HG03469 (cell line): ENCODE data around the gene ENPP6.
"Not testable (repeated sequence)": the region's sequence is repeated elsewhere in the genome, so short reads cannot be mapped to it uniquely, and the experiment has no call there.

ENCODE experiments used
- ATAC-seq: cut with Tn5 transposase; IDR thresholded peaks from one replicate; pipeline ENCODE4 v1.9.1; 2021; ENCODE audit warnings: mild to moderate bottlenecking, moderate library complexity, moderate number of reproducible peaks; ENCODE audit not compliant: unreplicated experiment

The ENPP6 gene

GRCh38 chr4:184237612-184238011 lies 19.9 kb upstream of the ENPP6 start:
- ATAC-seq: no peak

- no peak for ATAC-seq
Observed at GRCh38 chr4:184235526-184235925, 17.9 kb upstream of the ENPP6 start.

- ATAC-seq: no peak
Observed at GRCh38 chr4:184234155-184234554, 16.5 kb upstream of the ENPP6 start.

GRCh38 chr4:184232975-184233374 lies 15.3 kb upstream of the ENPP6 start:
- no peak for ATAC-seq

- no peak for ATAC-seq
Observed at GRCh38 chr4:184232202-184232601, 14.5 kb upstream of the ENPP6 start.

GRCh38 chr4:184231573-184231972 lies 13.9 kb upstream of the ENPP6 start:
- no peak for ATAC-seq

- no peak for ATAC-seq
Observed at GRCh38 chr4:184228056-184228705, 10.5 kb upstream of the ENPP6 start.

- no peak for ATAC-seq
Observed at GRCh38 chr4:184216515-184216914, 1.2 kb downstream of the ENPP6 start.

GRCh38 chr4:184215709-184216328 lies 1.9 kb downstream of the ENPP6 start:
- ATAC-seq: no peak

GRCh38 chr4:184214931-184215330 lies 2.7 kb downstream of the ENPP6 start:
- no peak for ATAC-seq

- not testable (repeated sequence) for ATAC-seq
Observed at GRCh38 chr4:184207734-184208607, 9.7 kb downstream of the ENPP6 start.

GRCh38 chr4:184205243-184205642 lies 12.4 kb downstream of the ENPP6 start:
- ATAC-seq: no peak

- no peak for ATAC-seq
Observed at GRCh38 chr4:184203300-184203699, 14.4 kb downstream of the ENPP6 start.

- ATAC-seq: no peak
Observed at GRCh38 chr4:184201179-184201578, 16.5 kb downstream of the ENPP6 start.

GRCh38 chr4:184200296-184200695 lies 17.4 kb downstream of the ENPP6 start:
- no peak for ATAC-seq

- no peak for ATAC-seq
Observed at GRCh38 chr4:184199780-184200179, 17.9 kb downstream of the ENPP6 start.

- ATAC-seq: no peak
Observed at GRCh38 chr4:184198190-184198589, 19.5 kb downstream of the ENPP6 start.

GRCh38 chr4:184197536-184198082 lies 20.1 kb downstream of the ENPP6 start:
- no peak for ATAC-seq

- no peak for ATAC-seq
Observed at GRCh38 chr4:184196730-184197385, 20.8 kb downstream of the ENPP6 start.

GRCh38 chr4:184193556-184194525 lies 23.8 kb downstream of the ENPP6 start:
- ATAC-seq: no peak
